HG03108 (cell line): ENCODE data around the gene SLC29A4.
"Not testable (repeated sequence)": the region's sequence is repeated elsewhere in the genome, so short reads cannot be mapped to it uniquely, and the experiment has no call there.

ENCODE experiments used
- ATAC-seq: cut with Tn5 transposase; IDR thresholded peaks from one replicate; pipeline ENCODE4 v1.9.1; 2021; ENCODE audit warnings: moderate library complexity; ENCODE audit not compliant: unreplicated experiment

The SLC29A4 gene

DNA sequence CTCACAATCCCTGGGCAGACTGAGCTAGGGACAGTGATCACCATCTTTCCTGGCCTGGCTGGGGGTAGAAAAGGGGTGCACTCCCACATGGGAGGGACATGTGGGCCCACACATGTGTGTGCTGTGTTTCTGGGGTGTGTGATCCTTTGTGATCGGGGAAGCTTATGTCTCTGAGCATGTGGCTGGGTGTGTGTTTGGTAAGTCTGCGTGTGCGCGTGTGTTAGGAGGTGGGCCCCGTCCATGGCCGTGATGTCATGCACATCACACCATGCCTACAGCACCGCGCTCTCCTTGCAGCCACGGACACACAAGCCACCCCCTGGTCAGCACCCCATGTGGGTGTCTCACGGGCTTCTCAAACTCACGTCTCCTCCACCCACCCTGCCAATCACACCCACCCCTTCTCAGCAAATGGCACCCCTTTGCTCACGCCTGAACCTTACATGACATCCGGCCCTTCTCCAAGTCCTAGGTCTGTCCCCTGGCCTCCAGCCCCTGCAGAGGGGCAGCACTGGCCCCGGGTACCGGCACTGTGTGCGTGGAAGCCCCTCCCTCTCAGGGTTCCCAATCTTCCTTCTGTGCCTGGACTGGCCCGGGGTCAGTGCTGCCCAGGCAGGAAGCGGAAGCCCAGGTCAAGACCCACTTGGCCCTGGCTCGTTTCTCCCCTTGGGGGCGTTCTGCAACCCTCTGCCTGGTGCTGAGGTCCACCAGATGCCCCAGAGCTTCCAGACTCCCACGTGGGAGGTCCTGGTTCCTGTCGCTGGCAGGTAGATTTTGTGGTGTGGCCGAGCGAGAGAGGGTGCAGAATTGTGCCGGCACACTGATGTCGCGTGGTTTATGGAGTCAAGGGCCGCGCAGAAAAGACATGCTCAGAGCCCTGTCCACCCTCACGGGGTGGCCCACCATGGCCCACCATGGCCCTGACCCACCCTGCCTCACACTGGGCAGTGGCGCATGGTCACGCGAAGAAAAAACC, 12.6 kb downstream of the SLC29A4 start:
- no peak for ATAC-seq

DNA sequence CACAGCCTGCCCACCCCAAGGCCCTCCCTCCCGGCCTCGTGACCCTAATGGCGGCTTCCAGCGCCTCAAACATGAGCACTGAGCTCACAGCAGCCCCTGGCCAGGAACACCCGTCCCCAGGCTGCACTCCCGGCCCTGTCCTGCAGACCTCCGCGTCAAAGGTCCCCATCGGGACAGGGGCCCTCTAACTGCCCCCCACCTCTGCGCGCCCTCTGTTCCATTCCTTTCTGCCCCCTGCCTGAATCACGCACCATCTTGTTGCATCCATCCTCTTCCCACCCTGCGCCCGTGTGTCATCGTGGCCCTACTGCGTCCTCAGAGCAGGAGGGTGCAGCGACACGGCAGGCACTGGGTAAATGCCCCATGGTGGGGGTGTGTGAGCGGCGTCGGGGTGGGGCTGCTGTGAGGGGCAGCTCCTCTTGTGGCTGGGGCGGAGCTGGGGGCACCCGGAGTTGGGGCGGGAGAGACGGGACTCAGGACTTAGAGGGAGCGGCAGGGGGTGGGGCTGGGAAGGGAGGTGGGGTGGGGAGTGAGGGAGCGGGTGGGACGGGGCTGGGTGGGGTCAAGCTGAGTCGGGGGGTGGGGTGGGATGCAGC, 13.4 kb downstream of the SLC29A4 start:
- no peak for ATAC-seq

DNA sequence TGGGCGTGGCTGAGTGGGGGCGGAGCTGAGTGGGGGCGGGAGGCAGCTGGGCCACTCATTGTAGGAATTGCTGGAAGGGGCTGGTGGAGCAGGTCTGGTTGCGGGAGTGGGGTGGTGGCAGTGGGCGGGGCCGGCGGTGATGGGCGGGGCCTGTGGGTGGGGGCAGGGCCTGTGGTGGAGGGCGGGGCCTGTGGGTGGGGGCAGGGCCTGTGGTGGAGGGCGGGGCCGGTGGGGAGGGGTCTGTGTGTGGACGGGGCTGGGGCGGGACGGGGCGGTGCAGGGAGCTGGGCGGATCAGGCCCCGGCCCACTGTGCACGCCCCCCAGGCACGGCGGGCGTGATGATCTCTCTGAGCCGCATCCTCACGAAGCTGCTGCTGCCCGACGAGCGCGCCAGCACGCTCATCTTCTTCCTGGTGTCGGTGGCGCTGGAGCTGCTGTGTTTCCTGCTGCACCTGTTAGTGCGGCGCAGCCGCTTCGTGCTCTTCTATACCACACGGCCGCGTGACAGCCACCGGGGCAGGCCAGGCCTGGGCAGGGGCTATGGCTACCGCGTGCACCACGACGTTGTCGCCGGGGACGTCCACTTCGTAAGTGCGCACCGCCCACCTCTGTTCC, 14.0 kb downstream of the SLC29A4 start:
- no peak for ATAC-seq

DNA sequence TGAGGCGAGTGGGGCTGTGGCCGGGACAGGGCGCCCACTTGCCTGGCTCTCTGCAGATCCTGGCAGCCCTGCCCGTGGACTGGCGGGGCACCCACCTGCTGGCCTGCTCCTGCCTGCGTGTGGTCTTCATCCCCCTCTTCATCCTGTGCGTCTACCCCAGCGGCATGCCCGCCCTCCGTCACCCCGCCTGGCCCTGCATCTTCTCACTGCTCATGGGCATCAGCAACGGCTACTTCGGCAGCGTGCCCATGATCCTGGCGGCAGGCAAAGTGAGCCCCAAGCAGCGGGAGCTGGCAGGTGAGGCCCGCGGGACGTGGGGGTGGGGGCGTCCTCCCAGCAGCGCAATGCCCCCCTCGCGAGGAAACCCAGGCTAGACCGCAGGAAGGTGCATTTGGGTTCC, 17.6 kb downstream of the SLC29A4 start:
- no peak for ATAC-seq

DNA sequence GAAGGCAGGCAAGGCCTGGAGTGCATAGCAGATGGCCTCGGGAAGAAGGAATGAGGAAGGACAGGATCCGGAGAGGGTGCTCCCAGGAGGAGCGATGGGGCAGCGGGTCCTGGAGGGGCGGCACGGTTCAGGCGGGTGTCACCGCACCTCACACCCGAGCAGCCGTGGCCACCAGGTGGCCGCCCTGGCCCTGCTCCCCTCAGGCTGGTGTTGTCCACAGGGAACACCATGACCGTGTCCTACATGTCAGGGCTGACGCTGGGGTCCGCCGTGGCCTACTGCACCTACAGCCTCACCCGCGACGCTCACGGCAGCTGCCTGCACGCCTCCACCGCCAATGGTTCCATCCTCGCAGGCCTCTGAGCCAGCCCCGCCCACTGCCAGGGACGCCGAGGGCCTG, 19.8 kb downstream of the SLC29A4 start:
- no peak for ATAC-seq

DNA sequence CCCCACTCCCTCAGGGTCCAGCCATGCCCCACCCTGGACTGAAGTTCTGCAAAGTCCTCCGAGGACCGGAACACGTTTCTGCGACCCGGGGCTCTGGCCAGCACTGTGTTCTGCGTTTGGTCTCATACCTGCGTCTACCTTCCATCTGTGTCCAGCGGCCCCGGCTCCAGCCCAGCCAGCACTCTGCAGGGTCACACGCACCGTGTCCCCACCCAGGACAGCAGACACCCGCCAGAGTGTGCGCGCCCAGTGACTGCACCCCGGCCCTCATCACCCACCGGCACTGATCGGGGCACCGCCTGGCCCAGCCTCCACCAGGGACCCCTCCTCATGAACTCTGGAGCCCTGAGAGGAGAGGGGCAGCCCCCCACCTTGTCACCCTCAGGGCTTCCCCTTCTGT, 20.3 kb downstream of the SLC29A4 start:
- ATAC-seq: no peak

DNA sequence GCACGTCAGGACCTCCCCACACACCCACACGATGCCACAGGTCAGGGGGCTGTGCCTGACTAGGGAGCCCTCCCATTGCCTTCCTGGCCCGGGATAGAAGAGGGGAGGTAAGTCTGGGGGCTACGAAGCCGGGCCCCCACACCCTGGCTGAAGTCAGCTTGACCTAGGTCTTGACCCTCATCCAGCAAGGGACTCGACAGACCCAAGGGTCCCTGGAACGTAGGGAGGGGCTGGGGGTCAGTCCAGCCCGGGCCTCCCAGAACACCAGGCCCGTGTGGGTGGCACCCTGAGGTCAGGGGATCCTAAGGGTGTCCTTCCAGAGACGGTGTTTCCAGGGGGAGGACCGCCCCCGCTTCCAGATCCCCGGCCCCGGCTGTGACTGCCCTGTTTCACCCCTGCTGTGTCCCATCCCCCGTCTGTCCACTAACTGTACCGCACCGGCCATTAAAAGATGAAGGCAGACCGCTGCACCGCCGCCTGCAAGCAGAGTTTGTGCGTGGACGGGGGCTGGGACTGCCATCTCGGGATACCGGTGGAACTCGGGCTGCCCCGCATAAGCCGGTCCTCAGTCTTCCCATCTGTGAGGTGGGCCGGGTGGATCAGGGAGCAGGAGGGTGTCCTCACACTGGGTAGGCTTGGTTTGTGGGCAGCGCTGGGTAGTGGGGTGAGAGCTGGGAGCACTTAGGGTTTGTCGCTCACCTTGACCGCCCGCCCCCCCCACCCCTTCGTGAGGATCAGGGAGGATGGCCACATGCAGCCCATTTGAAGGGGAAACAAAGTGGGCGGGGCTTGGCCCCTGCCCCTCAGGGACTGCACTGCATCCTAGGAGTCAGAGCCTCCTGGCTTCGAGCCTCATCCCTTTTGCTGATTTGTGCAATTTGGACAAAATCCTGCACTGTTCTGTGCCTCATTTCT, 21.1 kb downstream of the SLC29A4 start:
- no peak for ATAC-seq

DNA sequence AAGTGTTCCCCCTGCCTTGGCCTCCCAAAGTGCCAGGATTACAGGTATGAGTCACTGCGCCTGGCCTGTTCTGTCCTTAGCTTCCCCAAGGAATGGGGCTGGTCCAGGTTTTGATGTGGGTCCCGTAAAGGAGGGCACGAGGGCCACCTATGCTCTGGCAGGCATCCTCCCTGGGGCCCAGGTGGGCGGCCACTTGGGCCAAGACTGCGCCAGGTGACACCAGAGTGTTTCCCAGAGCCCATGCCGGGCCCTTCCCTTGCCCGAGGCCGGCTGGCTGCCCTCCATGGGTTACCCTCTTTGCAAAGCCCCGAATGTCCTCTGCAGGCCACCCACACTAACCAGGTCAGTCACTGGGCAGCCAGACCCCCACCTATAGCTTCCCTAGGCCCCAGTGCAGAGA, 22.3 kb downstream of the SLC29A4 start:
- ATAC-seq: not testable (repeated sequence)

DNA sequence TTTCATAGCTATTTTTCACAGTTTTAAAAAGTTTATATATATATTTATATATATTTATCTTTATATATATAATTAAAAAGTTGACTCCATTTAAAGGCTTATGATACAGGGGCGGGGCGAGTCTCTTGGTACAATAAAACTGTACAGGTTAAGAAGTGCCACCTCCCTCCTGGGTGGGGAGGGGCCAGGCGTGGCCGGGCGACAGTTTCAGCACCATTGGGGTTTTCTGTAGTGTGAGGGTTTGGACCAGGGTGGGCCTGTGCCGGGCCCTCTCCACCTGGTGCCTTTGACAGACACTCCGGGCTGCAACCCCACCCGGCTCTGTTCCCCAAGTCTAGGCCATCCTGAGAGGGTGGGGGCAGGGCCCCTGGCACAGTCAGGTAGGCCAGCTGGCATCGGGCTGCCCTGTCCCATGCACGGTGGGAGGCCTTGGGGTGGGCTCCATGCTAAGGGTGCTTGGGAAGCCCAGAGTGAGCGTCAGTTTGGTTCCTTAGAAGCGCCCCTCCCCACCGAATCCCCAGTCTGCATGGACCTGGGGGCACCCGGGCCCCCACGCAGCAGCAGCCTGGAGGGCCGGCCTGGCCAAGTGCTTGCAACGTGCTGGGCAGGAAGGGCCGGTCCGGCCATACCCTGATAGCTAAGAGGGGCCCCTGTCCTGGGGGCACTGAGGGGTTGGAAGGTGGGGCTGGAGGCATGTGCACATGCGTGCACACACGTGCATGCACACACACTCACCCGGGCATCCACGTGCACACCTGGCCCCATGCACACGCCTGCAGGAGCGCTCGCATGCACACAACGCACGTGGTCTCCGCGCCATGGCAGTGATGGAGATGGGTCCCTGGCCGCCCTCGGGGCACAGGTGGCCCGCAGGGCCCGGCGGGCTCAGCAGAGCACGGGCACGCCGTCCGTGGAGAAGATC, 24.7 kb downstream of the SLC29A4 start:
- not testable (repeated sequence) for ATAC-seq

DNA sequence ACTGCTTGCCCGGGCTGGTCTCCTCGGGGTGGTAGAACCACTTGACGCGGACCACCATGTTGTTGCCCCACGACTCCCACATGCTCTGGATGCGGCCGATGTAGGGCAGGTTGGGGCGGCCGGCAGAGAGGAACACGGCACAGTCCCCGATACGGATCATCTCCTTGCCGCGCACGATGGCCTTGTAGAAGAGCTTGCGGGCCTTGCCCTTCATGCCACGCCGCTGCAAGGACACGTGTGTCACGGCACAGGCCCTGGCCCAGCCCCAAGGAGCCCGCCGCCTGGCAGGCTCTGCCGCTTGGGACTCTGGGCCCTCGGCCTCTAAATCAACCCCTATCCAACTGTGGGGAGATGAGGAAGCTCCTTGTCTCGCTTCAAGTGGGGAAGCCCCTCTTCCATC, 26.4 kb downstream of the SLC29A4 start:
- no peak for ATAC-seq

DNA sequence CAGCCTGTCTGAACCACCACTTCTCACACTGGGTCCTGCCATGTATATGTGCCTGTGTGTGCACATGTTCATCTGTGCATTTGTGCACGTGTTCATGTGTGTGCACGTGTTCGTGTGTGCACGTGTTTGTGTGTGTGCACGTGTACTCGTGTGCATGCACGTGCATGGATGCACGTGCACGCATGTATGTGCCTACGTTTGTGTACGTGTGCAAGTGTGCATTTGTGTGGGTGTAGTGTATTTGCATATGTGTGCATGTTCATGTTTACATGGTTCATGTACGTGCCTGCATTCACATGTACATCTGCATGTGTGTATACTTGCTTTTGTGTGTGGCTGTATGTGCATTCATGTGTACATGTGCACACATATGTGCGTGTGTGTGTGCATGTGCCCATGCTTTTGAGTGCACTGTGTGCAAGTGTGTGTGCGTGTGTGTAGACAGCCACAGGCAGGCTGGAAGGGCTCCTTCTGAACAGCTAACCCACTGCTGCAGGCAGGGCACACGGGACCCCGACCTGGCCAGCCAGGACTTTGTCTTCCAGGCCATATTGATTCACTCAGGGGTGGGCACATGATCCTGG, 28.2 kb downstream of the SLC29A4 start:
- ATAC-seq: no peak

DNA sequence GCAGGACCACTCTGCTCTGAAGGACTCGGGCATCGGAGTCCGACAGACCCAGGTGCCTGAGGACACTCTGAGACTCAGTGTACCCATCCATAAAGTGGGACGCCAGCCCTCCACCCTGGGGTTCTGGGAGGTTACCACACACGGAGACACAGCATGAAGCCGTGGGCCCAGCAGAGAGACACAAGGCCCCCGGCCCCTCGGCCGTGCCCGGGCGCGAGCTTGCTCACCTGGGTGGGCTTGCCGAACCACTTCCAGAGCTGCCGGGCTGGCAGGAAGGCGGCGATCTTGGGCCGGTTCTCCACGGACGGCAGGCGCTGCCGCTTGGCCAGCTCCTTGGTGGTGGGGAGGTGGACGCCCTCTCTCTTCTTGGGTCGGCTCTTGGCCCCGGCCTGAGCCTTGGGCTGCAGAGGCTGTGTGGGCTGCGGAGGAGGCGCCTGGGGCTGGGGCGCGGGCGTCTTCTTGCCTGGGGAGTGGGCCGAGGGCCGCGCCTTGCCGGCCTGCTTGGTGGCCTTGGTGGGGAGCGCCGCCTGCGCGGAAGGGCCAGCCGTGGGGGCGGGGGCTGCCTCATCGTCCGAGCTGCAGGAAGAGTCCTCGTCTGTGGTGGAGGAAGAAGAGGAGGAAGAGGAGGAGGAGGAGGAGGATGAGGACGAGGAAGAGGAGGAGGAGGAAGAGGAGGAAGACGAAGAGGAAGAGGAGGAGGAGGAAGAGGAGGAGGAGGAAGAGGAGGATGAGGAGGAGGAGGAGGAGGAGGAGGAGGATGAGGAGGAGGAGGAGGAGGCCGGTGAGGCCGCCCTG, 29.7 kb downstream of the SLC29A4 start:
- ATAC-seq: not testable (repeated sequence)

DNA sequence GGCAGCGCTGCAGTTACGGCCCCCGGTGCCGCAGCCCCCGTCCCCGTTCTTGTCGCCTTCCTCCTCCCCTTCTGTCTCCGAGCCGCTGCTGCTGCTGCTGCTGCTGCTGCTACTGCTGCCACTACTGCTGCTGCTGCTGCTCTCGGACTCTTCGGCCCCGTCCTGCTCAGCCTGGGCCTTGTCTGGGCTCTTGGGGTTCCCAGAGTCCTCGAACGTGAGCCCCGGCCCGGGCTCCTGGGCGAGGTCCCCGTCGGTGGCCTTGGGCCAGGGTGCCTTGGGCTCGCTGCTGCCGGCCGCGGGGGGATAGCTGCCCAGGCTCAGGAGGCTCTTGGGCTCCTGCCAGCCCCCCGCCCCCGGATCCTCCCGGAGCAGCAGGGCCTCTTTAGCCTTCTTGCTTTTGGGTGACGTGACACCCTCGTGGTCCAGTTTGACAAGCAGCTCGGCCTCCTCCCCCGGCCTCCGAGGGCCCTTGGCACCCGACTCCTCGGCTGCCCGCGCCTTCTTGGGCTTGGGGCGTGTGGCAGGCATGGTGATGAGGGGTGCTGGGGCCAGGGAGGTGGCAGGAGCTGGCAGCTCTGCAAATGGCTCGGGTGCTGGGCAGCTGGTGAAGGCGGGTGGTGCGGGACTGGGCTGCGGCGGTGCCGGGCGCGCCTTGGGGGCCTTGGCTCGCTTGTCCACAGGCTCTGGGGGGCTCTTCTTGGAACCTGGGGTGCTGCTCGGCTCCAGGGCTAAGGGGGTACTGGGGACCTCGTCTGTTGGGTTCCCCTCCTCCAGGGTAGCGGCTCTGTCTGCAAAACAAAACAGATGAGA, 30.5 kb downstream of the SLC29A4 start:
- not testable (repeated sequence) for ATAC-seq

DNA sequence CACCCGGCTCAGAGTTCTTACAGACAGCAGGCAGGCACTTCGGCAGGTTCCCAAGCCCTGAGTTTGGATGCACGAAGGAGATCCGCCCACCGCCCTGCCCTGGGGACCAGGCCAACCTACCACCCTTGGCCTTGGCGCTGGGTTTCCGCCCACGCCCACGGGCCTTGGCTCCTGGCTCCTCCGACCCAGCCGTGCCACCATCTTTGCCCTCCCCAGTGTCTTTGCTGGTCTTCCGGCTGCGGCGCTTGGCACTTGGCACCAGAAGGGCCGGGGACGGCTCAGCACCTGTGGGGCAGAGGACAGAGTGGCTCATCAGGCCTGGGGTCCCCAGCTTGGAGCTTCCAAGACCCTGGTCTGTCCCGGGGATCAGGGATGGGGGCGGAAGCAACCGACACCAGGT, 32.1 kb downstream of the SLC29A4 start:
- ATAC-seq: no peak

DNA sequence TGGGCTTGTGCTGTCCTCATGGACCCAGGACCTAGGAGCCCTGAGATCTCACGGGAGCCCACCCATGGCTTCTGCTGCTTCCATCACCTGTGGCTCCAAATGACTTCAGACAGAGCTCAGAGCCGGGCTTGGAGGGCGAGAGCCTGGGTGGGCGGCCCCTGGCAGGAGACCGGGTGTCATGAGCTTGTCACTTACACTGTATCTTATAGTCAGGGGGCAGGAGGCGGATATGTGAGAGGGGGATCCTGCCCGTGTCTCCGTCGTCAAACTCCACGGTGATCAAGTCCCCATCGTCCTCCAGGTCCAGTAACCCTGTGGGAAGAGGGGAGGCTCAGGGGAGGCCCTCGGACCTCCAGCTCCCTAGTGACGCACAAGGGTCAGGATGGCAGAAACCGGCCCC, 33.0 kb downstream of the SLC29A4 start:
- ATAC-seq: no peak

DNA sequence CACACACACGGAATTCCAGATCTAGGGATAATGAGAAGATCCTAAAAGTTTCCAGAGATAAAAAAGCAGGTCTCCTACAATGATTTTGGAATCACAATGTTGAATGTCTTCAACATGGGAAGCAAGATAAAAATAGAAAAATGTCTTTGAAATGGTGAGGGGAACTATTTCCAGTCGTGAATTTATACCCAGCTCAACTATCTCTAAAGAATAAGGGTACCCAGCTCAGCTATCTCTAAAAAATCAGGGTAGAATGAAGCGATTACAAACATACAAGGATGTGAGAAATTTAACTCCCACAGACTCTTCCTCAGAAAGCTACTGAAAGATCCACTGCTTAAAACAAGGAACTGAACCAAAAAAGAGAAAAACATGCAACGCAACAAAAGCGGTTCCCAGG, 35.9 kb downstream of the SLC29A4 start:
- ATAC-seq: not testable (repeated sequence)

DNA sequence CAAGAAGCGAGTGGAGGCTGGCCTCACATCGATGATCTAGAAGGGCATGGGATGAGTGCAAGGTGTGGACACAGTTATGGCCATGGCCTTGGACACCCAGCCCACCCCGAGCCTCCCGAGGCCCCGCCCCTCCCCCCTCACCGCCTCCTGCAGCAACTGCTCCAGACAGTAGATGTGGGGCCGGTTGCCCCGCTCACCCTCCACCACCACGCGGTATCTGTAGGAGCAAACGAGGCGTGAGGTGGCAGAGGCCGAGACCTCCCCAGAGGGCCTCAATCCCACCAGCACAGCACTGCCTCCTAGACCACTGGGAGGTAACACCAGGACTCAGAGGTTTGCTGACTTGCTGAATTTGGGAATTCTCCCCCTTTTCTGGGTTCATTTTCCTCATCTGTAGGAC, 37.6 kb downstream of the SLC29A4 start:
- no peak for ATAC-seq
